H9 (cell line): Measurements from ENCODE around the gene EDIL3. TPM values are rescaled to one million over a fixed set of nuclear protein-coding genes. Genes with fewer than 3 reads are reported as not detected.

Experiments
- DNase-seq: peaks from one replicate; pipeline ENCODE4 v3.0.0-alpha.2; 2017
- H2AFZ ChIP-seq: one replicate; pipeline ENCODE4 v1.6.1; 2013; ENCODE audit warnings: mild to moderate bottlenecking, low read length, control low read depth, moderate library complexity
- H2AK5ac ChIP-seq: 2 replicates; pipeline ENCODE4 v1.6.1; 2013; ENCODE audit warnings: low read length, control low read depth, mixed read lengths; ENCODE audit not compliant: insufficient read length
- H2BK120ac ChIP-seq: one replicate; pipeline ENCODE4 v1.6.1; 2013; ENCODE audit warnings: low read depth, mild to moderate bottlenecking, low read length, control low read depth, inconsistent platforms; ENCODE audit not compliant: poor library complexity, severe bottlenecking
- H2BK12ac ChIP-seq: 2 replicates; pipeline ENCODE4 v1.6.1; 2013; ENCODE audit warnings: low read length, control low read depth, mixed read lengths, low read depth; ENCODE audit not compliant: insufficient read length
- H2BK15ac ChIP-seq: 2 replicates; pipeline ENCODE4 v1.6.1; 2013; ENCODE audit warnings: low read depth, low read length, control low read depth
- H2BK20ac ChIP-seq: one replicate; pipeline ENCODE4 v1.6.1; 2013; ENCODE audit warnings: low read depth, mild to moderate bottlenecking, low read length, control low read depth, inconsistent platforms; ENCODE audit not compliant: poor library complexity, severe bottlenecking
- H2BK5ac ChIP-seq: 2 replicates; pipeline ENCODE4 v1.6.1; 2013; ENCODE audit warnings: low read length, control low read depth, mixed read lengths; ENCODE audit not compliant: insufficient read length
- H3K14ac ChIP-seq: 2 replicates; pipeline ENCODE4 v1.6.1; 2013; ENCODE audit warnings: low read length, control low read depth; ENCODE audit not compliant: insufficient read depth
- H3K18ac ChIP-seq: 2 replicates; pipeline ENCODE4 v1.6.1; 2013; ENCODE audit warnings: low read depth, mild to moderate bottlenecking, mixed read lengths, low read length, control low read depth; ENCODE audit not compliant: insufficient read length
- H3K23ac ChIP-seq: 2 replicates; pipeline ENCODE4 v1.6.1; 2013; ENCODE audit warnings: low read length, control low read depth, mixed read lengths, low read depth; ENCODE audit not compliant: insufficient read length
- H3K23me2 ChIP-seq: 2 replicates; pipeline ENCODE4 v1.6.1; 2013; ENCODE audit warnings: low read depth, mild to moderate bottlenecking, mixed read lengths, low read length, control low read depth; ENCODE audit not compliant: insufficient read length, poor library complexity, severe bottlenecking
- H3K27ac ChIP-seq: 2 replicates; pipeline ENCODE4 v1.5.1; 2013; ENCODE audit warnings: low read length, control low read depth, mixed read lengths, low read depth; ENCODE audit not compliant: insufficient read length
- H3K27me3 ChIP-seq: 2 replicates; pipeline ENCODE4 v1.6.1; 2013; ENCODE audit warnings: low read length, control low read depth, inconsistent platforms; ENCODE audit not compliant: insufficient read depth
- H3K4ac ChIP-seq: 2 replicates; pipeline ENCODE4 v1.6.1; 2013; ENCODE audit warnings: low read depth, mild to moderate bottlenecking, control low read depth, inconsistent platforms, low read length, moderate library complexity
- H3K4me1 ChIP-seq: 2 replicates; pipeline ENCODE4 v1.6.1; 2013; ENCODE audit warnings: low read length, control low read depth, inconsistent platforms; ENCODE audit not compliant: insufficient read depth
- H3K4me2 ChIP-seq: 2 replicates; pipeline ENCODE4 v1.6.1; 2013; ENCODE audit warnings: low read length, control low read depth, mixed read lengths; ENCODE audit not compliant: insufficient read length, insufficient read depth
- H3K56ac ChIP-seq: 2 replicates; pipeline ENCODE4 v1.6.1; 2013; ENCODE audit warnings: low read depth, mild to moderate bottlenecking, mixed read lengths, low read length, control low read depth; ENCODE audit not compliant: insufficient read length
- H3K79me1 ChIP-seq: 2 replicates; pipeline ENCODE4 v1.6.1; 2013; ENCODE audit warnings: low read depth, mild to moderate bottlenecking, moderate library complexity, low read length, control low read depth, inconsistent platforms; ENCODE audit not compliant: insufficient read depth, poor library complexity, severe bottlenecking
- H3K79me2 ChIP-seq: 2 replicates; pipeline ENCODE4 v1.6.1; 2013; ENCODE audit warnings: low read length, control low read depth, inconsistent platforms; ENCODE audit not compliant: insufficient read depth
- H3K9ac ChIP-seq: 2 replicates; pipeline ENCODE4 v1.6.1; 2013; ENCODE audit warnings: low read length, control low read depth, mixed read lengths; ENCODE audit not compliant: insufficient read length; ENCODE audit errors: extremely low read depth
- H3K9me3 ChIP-seq: one replicate; pipeline ENCODE4 v1.6.1; 2013; ENCODE audit warnings: low read depth, low read length, inconsistent platforms; ENCODE audit not compliant: control insufficient read depth
- H3T11ph ChIP-seq: one replicate; pipeline ENCODE4 v1.6.1; 2013; ENCODE audit warnings: mild to moderate bottlenecking, low read length, control low read depth, inconsistent platforms
- H4K20me1 ChIP-seq: one replicate; pipeline ENCODE4 v1.6.1; 2013; ENCODE audit not compliant: control insufficient read depth, insufficient read length, insufficient read depth
- H4K5ac ChIP-seq: 2 replicates; pipeline ENCODE4 v1.6.1; 2013; ENCODE audit warnings: low read depth, mild to moderate bottlenecking, mixed read lengths, low read length, control low read depth; ENCODE audit not compliant: insufficient read length
- H4K8ac ChIP-seq: replicated peaks from 2 replicates; pipeline ENCODE4 v1.6.1; 2013; ENCODE audit warnings: low read length, control low read depth, mixed read lengths, low read depth; ENCODE audit not compliant: insufficient read length
- H4K91ac ChIP-seq: 2 replicates; pipeline ENCODE4 v1.6.1; 2013; ENCODE audit warnings: low read depth, mild to moderate bottlenecking, moderate library complexity, mixed read lengths, low read length, control low read depth; ENCODE audit not compliant: insufficient read length
- H3K27ac Mint-ChIP-seq, 3 experiments: 2 replicates in 2 of 3; 3 replicates in 1 of 3; pipeline ENCODE4 v1.8.0; 2020 to 2021; ENCODE audit warnings: mixed read lengths in 3 of 3, mild to moderate bottlenecking in 1 of 3, moderate library complexity in 1 of 3
- H3K27me3 Mint-ChIP-seq: 2 replicates; pipeline ENCODE4 v1.8.0; 2021; ENCODE audit warnings: low read depth, mild to moderate bottlenecking, moderate library complexity, mixed read lengths
- H3K36me3 Mint-ChIP-seq, 3 experiments: 2 replicates in 2 of 3; 3 replicates in 1 of 3; pipeline ENCODE4 v1.8.0; 2020 to 2021; ENCODE audit warnings: low read depth in 3 of 3, mixed read lengths in 3 of 3; ENCODE audit not compliant: insufficient read depth in 1 of 3
- H3K4me1 Mint-ChIP-seq, 2 experiments: 2 replicates each; pipeline ENCODE4 v1.8.0; 2020; ENCODE audit warnings: mixed read lengths in 2 of 2
- H3K4me3 Mint-ChIP-seq, 2 experiments: 2 replicates in 1 of 2; 3 replicates in 1 of 2; pipeline ENCODE4 v1.8.0; 2020 to 2021; ENCODE audit warnings: mild to moderate bottlenecking in 2 of 2, mixed read lengths in 2 of 2, moderate library complexity in 1 of 2
- H3K9me3 Mint-ChIP-seq, 2 experiments: 2 replicates in 1 of 2; 3 replicates in 1 of 2; pipeline ENCODE4 v1.8.0; 2020; ENCODE audit warnings: mild to moderate bottlenecking in 2 of 2, mixed read lengths in 2 of 2, moderate library complexity in 1 of 2
- CTCF ChIP-seq: fragments of 200-600 bp; sonication (generic); conservative IDR thresholded peaks from 3 replicates; pipeline ENCODE4 v1.8.0; 2021; ENCODE audit warnings: antibody characterized with exemption, mild to moderate bottlenecking
- total RNA-seq: library from RNA; stranded (reverse); gene quantifications from 2 replicates; pipeline ENCODE4 v1.2.1, GENCODE V29; 2021

Gene EDIL3
- total RNA-seq, 1 experiment from 2014 or later = 61.9 TPM

- H2BK120ac ChIP-seq = no peak overlapping the region
- H2AK5ac ChIP-seq = no peak overlapping the region
- no peak overlapping the region for H3K56ac ChIP-seq
- Mint-ChIP-seq H3K4me1 (peaks cover 2 to 8% of the 10 kb centered on the region in 2 experiments), H3K9me3 (no peaks in the 10 kb centered on the region), H3K27me3 (no peaks in the 10 kb centered on the region), H3K4me3 (no peak overlapping the region), H3K27ac (no peak overlapping the region), H3K36me3 (peaks cover 0 to 5% (median 0%) of the 10 kb centered on the region in 3 experiments; a peak in 1 of 7 replicates)
- no peak overlapping the region for H2BK15ac ChIP-seq
- no peak overlapping the region for H3K9ac ChIP-seq
- H2AFZ ChIP-seq = no peak overlapping the region
- H4K5ac ChIP-seq = no peak overlapping the region
- no peak overlapping the region for H3T11ph ChIP-seq
- H3K9me3 ChIP-seq = no peaks in the 10 kb centered on the region
- H4K91ac ChIP-seq = no peak overlapping the region
- H3K18ac ChIP-seq = no peak overlapping the region
- no peak overlapping the region for H2BK20ac ChIP-seq
- no peak overlapping the region for H4K8ac ChIP-seq
- no peak overlapping the region for H2BK12ac ChIP-seq
- H3K23me2 ChIP-seq = no peaks in the 10 kb centered on the region
- no peak overlapping the region for H3K14ac ChIP-seq
- H3K4me1 ChIP-seq = no peaks in the 10 kb centered on the region
- no peak overlapping the region for H3K23ac ChIP-seq
- no peak overlapping the region for H3K4ac ChIP-seq
- no peak overlapping the region for H2BK5ac ChIP-seq
- no peak for DNase-seq
- H3K79me2 ChIP-seq = no peaks in the 10 kb centered on the region
- no peaks in the 10 kb centered on the region for H3K27me3 ChIP-seq
- no peaks in the 10 kb centered on the region for H4K20me1 ChIP-seq
- no peak overlapping the region for H3K27ac ChIP-seq
- no peak for TF ChIP-seq CTCF
- H3K4me2 ChIP-seq = no peak overlapping the region
- H3K79me1 ChIP-seq = no peaks in the 10 kb centered on the region
These were observed 147.6 kb downstream of the EDIL3 start for GRCh38 chr5:84237126-84237525.
